HepG2 (cell line): ENCODE measurements around the gene HEXD. TPM values are rescaled to one million over a fixed set of nuclear protein-coding genes. Genes with fewer than 3 reads are reported as not detected.

Experiments
- CAMTA2 ChIP-seq: sonication (generic); formaldehyde crosslinking; IDR thresholded peaks from 2 replicates; pipeline ENCODE4 v1.4.0; 2020; ENCODE audit warnings: mild to moderate bottlenecking, missing genetic modification reagents, borderline replicate concordance
- KMT2B ChIP-seq: IDR thresholded peaks from 2 replicates; pipeline ENCODE4 v1.6.1; 2016; ENCODE audit warnings: missing genetic modification reagents, missing compliant biosample characterization
- NR1H2 ChIP-seq: sonication (generic); formaldehyde crosslinking; IDR thresholded peaks from 2 replicates; pipeline ENCODE4 v1.8.1; 2022; ENCODE audit warnings: low read depth, missing genetic modification reagents, borderline replicate concordance
- RBFOX2 ChIP-seq: fragments of 200-400 bp; formaldehyde crosslinking; IDR thresholded peaks from 2 replicates; pipeline ENCODE4 v1.6.1; 2017; ENCODE audit warnings: low read depth, mild to moderate bottlenecking, low read length
- ZBED4 ChIP-seq: sonication (generic); formaldehyde crosslinking; IDR thresholded peaks from 2 replicates; pipeline ENCODE4 v1.4.0; 2020; ENCODE audit warnings: missing genetic modification reagents, borderline replicate concordance
- ZBTB46 ChIP-seq: sonication (generic); formaldehyde crosslinking; IDR thresholded peaks from 2 replicates; pipeline ENCODE4 v1.4.0; 2020; ENCODE audit warnings: mild to moderate bottlenecking, missing genetic modification reagents, borderline replicate concordance
- ZNF407 ChIP-seq: sonication (generic); formaldehyde crosslinking; IDR thresholded peaks from one replicate; pipeline ENCODE4 v1.5.1; 2020; ENCODE audit warnings: mild to moderate bottlenecking, missing genetic modification reagents; ENCODE audit errors: not compliant biosample characterization
- polyA plus RNA-seq, 8 experiments: library from polyadenylated mRNA; depleted of rRNA in 3 of 8; stranded (reverse) in 7 of 8; unstranded in 1 of 8; fragments of >200 nt; fragmentation: Illumina TruSeq in 4 of 8; extraction: Trizol in 4 of 8; gene quantifications; 2 replicates each; pipeline versions ENCODE4 v1.2.1 to v1.2.3, GENCODE V29; 2011 to 2016; ENCODE audit warnings: low read depth in 4 of 8, missing spikeins in 1 of 8, mixed read lengths in 1 of 8; ENCODE audit not compliant: insufficient read depth in 1 of 8
- total RNA-seq, 5 experiments: library from RNA; depleted of rRNA; stranded (reverse); fragments of >200 nt; fragmentation: Illumina TruSeq; extraction: Trizol; gene quantifications; 2 replicates each; pipeline ENCODE4 v1.2.3, GENCODE V29; 2016; ENCODE audit warnings: low read depth in 1 of 5
- TF ChIP-seq, protein P1 (sequence below): sonication (generic); formaldehyde crosslinking; IDR thresholded peaks from 2 replicates; pipeline ENCODE4 v1.5.0; 2020; ENCODE audit warnings: missing genetic modification reagents
- TF ChIP-seq, protein P2 (sequence below): sonication (generic); formaldehyde crosslinking; IDR thresholded peaks from 2 replicates; pipeline ENCODE4 v1.5.0; 2020; ENCODE audit warnings: mild to moderate bottlenecking, missing genetic modification reagents

HEXD gene
- total and polyA plus RNA-seq, 2 of the 13 experiments (the other 11 are each of a cell fraction or from before 2014, with no cell fraction given), result 22.3 to 41.8 TPM

DNA sequence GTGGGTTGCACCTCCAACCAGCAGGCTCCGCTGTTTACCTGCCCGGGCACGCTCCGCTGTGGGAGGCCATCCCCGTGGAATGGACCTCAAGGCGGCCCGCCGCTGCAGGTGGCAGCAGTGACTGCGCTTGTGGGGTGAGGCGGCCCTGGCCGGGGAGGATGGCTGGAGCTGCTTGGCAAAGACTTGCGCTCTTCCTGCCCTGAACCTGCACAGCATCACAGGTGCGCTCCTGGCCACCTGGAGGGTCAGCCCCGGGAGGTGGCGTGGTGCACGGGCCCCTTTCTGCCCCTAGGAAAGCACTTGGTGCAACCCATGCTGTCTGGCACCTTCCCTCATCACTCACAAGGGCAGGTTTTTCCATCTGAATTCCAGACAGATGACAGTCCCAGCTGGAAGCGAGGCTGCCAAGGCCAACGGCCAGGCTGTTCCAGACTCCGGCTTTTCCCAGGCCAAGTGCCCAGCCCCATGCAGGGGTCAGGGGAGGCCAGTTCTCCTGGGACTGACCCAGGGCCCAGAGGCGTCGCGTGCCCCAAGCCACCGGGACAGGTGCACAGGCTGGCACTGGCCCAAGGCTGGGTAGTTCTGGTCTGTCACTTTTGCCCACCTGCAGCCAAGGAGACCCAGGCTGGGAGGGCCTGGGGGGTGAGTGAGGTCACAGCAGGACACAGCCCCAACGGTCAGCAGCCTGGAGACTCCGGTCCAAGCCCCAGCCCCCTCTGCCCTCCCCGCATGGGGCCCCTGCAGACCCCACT lies 33.2 kb upstream of the HEXD start (continued):
- TF ChIP-seq ZNF407 (CRISPR knock-in tag) (no peak), NR1H2 (no peak), RBFOX2 (no peak), CAMTA2 (no peak), ZBED4 (CRISPR knock-in tag) (no peak; the same call in 1 of the 2 replicates), KMT2B (CRISPR knock-in tag) (0 out of 2 replicates have a peak, but pooled peaks have one; percentile 23), ZBTB46 (CRISPR knock-in tag) (0 out of 2 replicates have a peak, but pooled peaks have one; percentile 24)
- TF ChIP-seq, protein P1, sequence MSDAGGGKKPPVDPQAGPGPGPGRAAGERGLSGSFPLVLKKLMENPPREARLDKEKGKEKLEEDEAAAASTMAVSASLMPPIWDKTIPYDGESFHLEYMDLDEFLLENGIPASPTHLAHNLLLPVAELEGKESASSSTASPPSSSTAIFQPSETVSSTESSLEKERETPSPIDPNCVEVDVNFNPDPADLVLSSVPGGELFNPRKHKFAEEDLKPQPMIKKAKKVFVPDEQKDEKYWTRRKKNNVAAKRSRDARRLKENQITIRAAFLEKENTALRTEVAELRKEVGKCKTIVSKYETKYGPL, result no peak
- TF ChIP-seq, protein P2, sequence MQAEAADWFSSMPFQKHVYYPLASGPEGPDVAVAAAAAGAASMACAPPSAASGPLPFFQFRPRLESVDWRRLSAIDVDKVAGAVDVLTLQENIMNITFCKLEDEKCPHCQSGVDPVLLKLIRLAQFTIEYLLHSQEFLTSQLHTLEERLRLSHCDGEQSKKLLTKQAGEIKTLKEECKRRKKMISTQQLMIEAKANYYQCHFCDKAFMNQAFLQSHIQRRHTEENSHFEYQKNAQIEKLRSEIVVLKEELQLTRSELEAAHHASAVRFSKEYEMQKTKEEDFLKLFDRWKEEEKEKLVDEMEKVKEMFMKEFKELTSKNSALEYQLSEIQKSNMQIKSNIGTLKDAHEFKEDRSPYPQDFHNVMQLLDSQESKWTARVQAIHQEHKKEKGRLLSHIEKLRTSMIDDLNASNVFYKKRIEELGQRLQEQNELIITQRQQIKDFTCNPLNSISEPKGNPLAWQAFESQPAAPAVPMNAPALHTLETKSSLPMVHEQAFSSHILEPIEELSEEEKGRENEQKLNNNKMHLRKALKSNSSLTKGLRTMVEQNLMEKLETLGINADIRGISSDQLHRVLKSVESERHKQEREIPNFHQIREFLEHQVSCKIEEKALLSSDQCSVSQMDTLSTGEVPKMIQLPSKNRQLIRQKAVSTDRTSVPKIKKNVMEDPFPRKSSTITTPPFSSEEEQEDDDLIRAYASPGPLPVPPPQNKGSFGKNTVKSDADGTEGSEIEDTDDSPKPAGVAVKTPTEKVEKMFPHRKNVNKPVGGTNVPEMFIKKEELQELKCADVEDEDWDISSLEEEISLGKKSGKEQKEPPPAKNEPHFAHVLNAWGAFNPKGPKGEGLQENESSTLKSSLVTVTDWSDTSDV (CRISPR knock-in tag), result no peak
